ENCODE measurements around the gene GARIN1A. TPM values are rescaled to one million over a fixed set of nuclear protein-coding genes. Genes with fewer than 3 reads are reported as not detected.

The GARIN1A gene
- total and polyA plus RNA-seq, 4 donors: 0.35 to 1.6 (median 0.60) TPM

DNA sequence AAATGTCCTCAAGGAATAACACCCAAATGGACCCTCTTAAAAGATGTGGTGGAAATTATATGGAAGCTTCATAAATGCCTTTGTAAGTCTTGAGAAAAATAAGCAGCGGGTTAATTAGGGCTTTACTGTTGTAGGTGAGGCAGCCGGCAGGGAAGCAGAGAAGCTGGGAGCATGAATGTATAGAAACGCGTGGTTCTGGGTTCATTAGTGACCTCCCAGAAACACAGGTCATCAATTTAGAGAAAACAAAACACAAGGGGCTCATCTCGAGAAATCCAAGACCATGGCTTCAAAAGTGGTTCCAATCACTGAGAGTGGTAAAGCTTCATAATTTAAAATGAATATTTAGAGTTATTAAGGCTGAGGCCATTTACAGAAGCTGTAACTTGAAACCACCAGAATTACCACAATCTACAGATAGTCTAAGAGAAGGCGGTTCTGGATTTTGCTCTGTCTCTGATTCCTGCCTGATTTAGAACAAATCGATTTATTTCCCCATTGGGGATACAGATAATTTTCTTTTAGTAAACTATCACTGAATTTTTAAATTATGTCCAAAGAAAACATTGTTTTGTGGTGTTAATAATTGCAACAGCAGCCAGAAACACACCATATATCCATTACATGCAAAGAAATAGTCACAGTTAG, 20.7 kb downstream of the GARIN1A start:
- ATAC-seq (ENCODE audit: insufficient read depth, low FRiP score): no peak

DNA sequence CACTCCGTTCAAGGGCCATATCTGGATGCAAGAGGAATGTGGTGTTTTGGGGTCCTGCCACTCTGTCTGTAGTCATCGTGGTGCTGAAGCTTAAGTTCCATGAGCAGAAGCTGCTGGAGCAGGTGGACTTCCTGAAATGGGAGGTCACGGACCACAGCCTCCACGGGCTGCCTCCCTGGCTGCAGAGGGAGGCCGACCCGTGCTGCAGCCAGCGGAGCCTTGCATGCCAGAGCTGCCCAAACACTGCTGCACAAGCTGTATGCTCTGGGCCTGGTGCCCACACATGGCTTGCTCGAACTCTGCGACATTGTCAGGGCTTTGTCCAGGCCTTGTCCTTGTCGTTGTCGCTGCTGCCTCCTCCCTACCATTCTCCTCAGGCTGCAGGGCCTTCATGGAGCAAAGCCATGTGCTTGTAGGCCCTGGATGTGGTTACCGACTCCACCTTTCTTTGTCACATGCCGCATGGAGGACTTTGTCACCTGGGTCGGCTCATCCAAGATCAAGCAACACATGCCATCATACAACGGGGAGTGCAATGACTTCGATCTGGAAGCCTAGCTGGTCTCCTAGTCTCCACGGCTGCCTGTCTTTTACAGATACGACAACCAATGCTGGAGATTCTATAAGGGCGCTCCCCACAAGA, 21.4 kb downstream of the GARIN1A start:
- DNase-seq: no peak
- H3K4me3 ChIP-seq: no peak overlapping the region
- H3K27me3 ChIP-seq (ENCODE audit: control insufficient read depth in 3 of 3, insufficient read depth in 3 of 3, low read length in 2 of 3): peaks cover 0 to 13% (median 12%) of the 10 kb centered on the region in 3 donors
- TF ChIP-seq, protein P1, sequence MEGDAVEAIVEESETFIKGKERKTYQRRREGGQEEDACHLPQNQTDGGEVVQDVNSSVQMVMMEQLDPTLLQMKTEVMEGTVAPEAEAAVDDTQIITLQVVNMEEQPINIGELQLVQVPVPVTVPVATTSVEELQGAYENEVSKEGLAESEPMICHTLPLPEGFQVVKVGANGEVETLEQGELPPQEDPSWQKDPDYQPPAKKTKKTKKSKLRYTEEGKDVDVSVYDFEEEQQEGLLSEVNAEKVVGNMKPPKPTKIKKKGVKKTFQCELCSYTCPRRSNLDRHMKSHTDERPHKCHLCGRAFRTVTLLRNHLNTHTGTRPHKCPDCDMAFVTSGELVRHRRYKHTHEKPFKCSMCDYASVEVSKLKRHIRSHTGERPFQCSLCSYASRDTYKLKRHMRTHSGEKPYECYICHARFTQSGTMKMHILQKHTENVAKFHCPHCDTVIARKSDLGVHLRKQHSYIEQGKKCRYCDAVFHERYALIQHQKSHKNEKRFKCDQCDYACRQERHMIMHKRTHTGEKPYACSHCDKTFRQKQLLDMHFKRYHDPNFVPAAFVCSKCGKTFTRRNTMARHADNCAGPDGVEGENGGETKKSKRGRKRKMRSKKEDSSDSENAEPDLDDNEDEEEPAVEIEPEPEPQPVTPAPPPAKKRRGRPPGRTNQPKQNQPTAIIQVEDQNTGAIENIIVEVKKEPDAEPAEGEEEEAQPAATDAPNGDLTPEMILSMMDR (IDR thresholded peaks at IDR 0.05; ENCODE audit: control extremely low read depth, extremely low read depth): no peak
- H3K9me3 ChIP-seq (ENCODE audit: control insufficient read depth in 4 of 4, insufficient read depth in 3 of 4, low read length in 3 of 4): peaks cover 0 to 6% (median 0%) of the 10 kb centered on the region in 4 donors
- H3K27ac ChIP-seq (ENCODE audit: low read depth in 1 of 2, low read length in 1 of 2): no peak overlapping the region
- H3K9ac ChIP-seq (ENCODE audit: insufficient read depth in 1 of 2, low read length in 2 of 2): no peak overlapping the region
- ATAC-seq (ENCODE audit: insufficient read depth, low FRiP score): no peak
- H3K36me3 ChIP-seq (ENCODE audit: control insufficient read depth in 4 of 4, insufficient read depth in 4 of 4, low read length in 4 of 4): no peaks in the 10 kb centered on the region
- peaks cover 0 to 9% (median 0%) of the 10 kb centered on the region in 5 donors for H3K4me1 ChIP-seq (ENCODE audit: control insufficient read depth in 5 of 5, insufficient read depth in 5 of 5, low read length in 5 of 5)
- 88 to 91% methylated on average over 19 of the region's 19 CpGs for WGBS, 2 donors

More for the DNA sequence above, 20.7 kb downstream of the GARIN1A start:
- WGBS, 2 donors: 71 to 80% methylated on average over 7 of the region's 7 CpGs
- H3K9ac ChIP-seq (ENCODE audit: insufficient read depth in 1 of 2, low read length in 2 of 2): no peak overlapping the region
- H3K4me3 ChIP-seq: no peak overlapping the region
- H3K36me3 ChIP-seq (ENCODE audit: control insufficient read depth in 4 of 4, insufficient read depth in 4 of 4, low read length in 4 of 4): no peaks in the 10 kb centered on the region
- peaks cover 0 to 7% (median 0%) of the 10 kb centered on the region in 5 donors for H3K4me1 ChIP-seq (ENCODE audit: control insufficient read depth in 5 of 5, insufficient read depth in 5 of 5, low read length in 5 of 5)
- H3K27me3 ChIP-seq (ENCODE audit: control insufficient read depth in 3 of 3, insufficient read depth in 3 of 3, low read length in 2 of 3): peaks cover 0 to 7% (median 6%) of the 10 kb centered on the region in 3 donors
- H3K9me3 ChIP-seq (ENCODE audit: control insufficient read depth in 4 of 4, insufficient read depth in 3 of 4, low read length in 3 of 4): peaks cover 0 to 3% (median 0%) of the 10 kb centered on the region in 4 donors
- H3K27ac ChIP-seq (ENCODE audit: low read depth in 1 of 2, low read length in 1 of 2): no peak overlapping the region
- DNase-seq: no peak
- TF ChIP-seq, protein P1 (IDR thresholded peaks at IDR 0.05; ENCODE audit: control extremely low read depth, extremely low read depth): no peak

DNA sequence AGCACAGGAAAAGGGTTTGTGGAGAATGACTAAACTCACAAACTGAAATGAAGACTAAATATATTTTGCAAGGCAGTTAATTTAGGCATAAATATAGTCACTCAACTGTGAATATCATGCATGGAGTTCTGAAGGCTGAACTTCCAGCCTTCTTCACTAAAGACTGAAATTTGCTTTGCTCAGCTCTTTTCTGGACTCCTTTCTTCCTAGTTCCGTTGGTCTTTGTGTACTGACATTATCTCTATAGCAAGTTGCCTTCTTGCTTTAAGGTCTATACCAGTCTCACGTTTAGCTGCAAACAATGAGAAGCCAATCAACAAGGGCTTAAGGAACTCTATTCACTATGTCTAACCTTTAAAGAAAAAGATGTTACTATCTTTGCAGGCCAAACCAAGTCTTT, 22.6 kb downstream of the GARIN1A start:
- peaks cover 0 to 16% (median 16%) of the 10 kb centered on the region in 3 donors for H3K27me3 ChIP-seq (ENCODE audit: control insufficient read depth in 3 of 3, insufficient read depth in 3 of 3, low read length in 2 of 3)
- DNase-seq: no peak
- H3K9ac ChIP-seq (ENCODE audit: insufficient read depth in 1 of 2, low read length in 2 of 2): no peak overlapping the region
- H3K36me3 ChIP-seq (ENCODE audit: control insufficient read depth in 4 of 4, insufficient read depth in 4 of 4, low read length in 4 of 4): no peaks in the 10 kb centered on the region
- 56 to 59% methylated on average over 2 of the region's 2 CpGs for WGBS, 2 donors
- no peak for ATAC-seq (ENCODE audit: insufficient read depth, low FRiP score)
- TF ChIP-seq, protein P1 (IDR thresholded peaks at IDR 0.05; ENCODE audit: control extremely low read depth, extremely low read depth): no peak
- no peak overlapping the region for H3K4me3 ChIP-seq
- no peak overlapping the region for H3K27ac ChIP-seq (ENCODE audit: low read depth in 1 of 2, low read length in 1 of 2)
- peaks cover 0 to 6% (median 0%) of the 10 kb centered on the region in 4 donors for H3K9me3 ChIP-seq (ENCODE audit: control insufficient read depth in 4 of 4, insufficient read depth in 3 of 4, low read length in 3 of 4)
- peaks cover 0 to 9% (median 0%) of the 10 kb centered on the region in 5 donors for H3K4me1 ChIP-seq (ENCODE audit: control insufficient read depth in 5 of 5, insufficient read depth in 5 of 5, low read length in 5 of 5)
